HG03558 (cell line): ENCODE measurements around the gene MAZ.

Experiments
- ATAC-seq: cut with Tn5 transposase; IDR thresholded peaks from one replicate; pipeline ENCODE4 v1.9.1; 2021; ENCODE audit warnings: moderate number of reproducible peaks; ENCODE audit not compliant: unreplicated experiment; ENCODE audit errors: extremely low read depth

Gene MAZ

GRCh38 chr16:29807426-29808218 lies 1.3 kb downstream of the MAZ start:
- no peak for ATAC-seq

DNA sequence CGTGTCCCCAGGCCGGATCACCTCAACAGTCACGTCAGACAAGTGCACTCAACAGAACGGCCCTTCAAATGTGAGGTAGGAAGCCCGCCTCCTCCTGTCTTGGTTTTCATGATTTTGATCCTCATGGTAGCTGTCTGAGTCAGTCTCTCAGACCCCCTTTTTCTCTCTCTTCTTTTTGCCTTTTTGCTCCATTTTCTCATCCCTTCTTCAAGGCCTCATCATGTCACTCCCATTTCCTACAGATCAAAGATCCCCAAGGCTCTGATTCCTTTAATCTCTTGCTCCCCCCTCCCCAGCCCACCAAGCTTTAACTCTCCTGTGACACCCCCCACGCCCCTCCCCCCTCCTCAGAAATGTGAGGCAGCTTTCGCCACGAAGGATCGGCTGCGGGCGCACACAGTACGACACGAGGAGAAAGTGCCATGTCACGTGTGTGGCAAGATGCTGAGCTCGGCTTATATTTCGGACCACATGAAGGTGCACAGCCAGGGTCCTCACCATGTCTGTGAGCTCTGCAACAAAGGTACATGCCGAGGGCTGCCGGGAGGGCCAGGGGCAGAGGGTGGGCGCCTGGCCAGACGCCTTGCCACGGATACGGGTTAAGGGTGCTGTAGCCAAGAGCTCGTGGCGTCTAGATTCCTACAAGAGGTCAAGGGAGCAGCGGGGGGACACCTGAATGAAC lies 2.0 kb downstream of the MAZ start:
- no peak for ATAC-seq

DNA sequence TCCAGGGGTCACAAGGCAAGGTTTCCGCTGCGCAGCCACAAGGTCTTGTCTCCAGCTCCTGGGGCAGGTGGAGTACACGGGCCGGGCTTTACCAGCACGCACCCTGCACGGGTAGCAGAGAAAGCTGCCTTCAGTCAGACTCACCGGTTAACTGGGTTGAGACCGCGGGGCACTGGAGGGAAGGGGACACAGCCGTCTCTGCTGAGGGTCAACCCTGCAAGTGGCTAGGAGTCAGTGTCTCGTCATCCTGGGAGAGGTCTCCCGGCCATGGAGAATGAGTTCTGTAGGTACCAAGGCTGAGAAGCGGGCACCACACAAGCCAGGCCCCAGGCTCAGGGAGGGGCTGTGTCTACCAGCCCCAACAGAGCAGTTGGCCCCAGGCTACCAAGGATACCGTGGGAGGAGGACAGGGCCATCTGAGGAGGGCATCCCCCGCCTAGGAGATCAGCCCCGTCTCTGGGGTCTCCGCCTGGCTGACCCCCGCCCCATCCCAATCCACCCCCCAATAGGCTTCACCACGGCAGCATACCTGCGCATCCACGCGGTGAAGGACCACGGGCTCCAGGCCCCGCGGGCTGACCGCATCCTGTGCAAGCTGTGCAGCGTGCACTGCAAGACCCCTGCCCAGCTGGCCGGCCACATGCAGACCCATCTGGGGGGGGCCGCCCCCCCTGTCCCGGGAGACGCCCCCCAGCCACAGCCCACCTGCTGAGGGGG lies 2.9 kb downstream of the MAZ start:
- ATAC-seq, result no peak

DNA sequence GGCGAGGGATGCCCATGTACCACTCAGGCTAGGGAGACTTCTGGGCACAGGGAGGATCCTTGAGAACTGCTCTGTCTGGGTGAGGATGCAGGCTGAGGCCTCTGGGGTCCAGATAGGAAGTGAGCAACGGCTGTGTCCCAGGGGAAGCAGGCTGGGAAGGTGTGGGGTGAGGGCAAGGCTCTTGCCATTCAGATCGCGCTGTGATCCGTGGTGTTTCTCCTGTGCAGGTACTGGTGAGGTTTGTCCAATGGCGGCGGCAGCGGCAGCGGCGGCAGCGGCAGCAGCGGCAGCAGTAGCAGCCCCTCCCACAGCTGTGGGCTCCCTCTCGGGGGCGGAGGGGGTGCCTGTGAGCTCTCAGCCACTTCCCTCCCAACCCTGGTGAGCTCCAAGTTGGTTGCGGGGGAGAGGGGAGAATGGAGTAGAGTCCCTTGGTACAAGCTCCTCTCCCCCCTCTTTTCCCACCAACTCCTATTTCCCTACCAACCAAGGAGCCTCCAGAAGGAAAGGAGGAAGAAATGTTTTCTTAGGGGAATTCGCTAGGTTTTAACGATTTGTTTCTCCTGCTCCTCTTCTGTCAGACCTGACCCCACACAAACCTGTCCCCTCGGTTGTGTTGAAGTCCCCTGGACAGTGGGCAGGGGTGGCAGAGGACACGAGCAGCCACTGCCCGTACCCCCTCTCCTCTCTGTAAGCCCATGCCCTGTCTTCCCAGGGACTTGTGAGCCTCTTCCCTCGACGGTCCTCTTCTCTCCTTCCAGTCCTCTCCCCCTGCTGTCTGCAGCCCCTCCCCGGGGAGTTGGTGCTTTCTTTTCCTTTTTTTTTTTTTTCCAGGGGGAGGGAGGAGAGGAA lies 3.7 kb downstream of the MAZ start:
- ATAC-seq, result no peak

GRCh38 chr16:29810699-29811169 lies 4.4 kb downstream of the MAZ start:
- no peak for ATAC-seq

- ATAC-seq, result no peak
Observed at GRCh38 chr16:29811170-29811895, 5.0 kb downstream of the MAZ start.

DNA sequence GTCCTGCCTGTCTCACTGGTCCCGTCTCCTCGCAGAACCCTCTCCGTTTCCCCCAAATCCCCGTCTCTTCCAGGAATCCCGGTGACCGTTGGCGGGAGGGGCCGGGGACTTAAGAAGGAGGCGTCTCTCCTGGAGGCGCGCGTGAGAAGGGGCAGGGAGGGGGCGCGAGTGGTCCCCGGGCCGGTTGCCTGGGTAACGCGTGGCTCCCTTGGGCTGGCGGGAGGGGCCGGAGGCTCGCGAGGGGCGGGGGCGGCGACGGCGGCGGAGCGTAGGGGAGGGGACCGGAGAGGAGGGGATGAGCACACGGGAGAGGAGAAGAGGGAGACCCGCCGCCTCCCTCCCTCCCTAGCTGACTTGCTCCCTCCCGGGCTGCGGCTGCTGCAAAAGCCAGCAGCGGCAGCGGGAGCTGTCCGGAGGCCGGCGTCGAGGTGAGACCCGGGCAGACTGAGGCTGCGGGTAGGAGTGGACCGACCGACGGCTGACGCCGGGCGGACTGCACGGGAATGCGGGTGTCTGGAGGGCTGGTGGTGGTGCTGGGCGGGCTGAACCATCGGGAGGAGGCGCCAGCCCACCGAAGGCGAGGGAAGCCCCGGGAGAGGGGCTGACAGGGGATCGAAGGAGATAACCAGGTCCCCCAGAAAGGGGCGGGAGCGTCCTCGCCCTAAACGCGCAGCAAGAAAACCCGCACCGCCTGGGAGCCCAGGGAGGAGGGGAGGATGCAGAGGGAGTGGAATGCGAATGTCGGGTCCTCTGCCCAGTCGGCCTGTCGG lies 5.8 kb downstream of the MAZ start, which contains the start of gene PRRT2:
PRRT2 (plus strand) TSS at position 298 of the 770 bp plus-strand sequence. CDS start 862 bp downstream, outside the sequence.
- no peak for ATAC-seq

DNA sequence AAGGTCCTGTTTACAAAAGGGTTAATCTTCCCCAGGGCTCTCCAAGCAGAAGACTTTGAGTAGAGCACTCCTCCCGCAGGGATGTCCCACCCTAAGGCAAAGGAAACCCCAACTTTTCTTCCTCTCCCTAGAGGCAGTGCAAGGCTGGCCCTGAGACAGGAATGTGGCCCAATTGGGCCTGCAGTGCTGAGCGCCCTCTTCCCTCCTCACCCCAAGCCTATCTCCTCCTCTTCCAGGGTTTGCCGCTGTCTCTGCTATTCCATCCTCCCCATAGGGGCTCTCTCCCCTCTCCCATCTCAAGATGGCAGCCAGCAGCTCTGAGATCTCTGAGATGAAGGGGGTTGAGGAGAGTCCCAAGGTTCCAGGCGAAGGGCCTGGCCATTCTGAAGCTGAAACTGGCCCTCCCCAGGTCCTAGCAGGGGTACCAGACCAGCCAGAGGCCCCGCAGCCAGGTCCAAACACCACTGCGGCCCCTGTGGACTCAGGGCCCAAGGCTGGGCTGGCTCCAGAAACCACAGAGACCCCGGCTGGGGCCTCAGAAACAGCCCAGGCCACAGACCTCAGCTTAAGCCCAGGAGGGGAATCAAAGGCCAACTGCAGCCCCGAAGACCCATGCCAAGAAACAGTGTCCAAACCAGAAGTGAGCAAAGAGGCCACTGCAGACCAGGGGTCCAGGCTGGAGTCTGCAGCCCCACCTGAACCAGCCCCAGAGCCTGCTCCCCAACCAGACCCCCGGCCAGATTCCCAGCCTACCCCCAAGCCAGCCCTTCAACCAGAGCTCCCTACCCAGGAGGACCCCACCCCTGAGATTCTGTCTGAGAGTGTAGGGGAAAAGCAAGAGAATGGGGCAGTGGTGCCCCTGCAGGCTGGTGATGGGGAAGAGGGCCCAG lies 6.7 kb downstream of the MAZ start:
- ATAC-seq, result no peak

DNA sequence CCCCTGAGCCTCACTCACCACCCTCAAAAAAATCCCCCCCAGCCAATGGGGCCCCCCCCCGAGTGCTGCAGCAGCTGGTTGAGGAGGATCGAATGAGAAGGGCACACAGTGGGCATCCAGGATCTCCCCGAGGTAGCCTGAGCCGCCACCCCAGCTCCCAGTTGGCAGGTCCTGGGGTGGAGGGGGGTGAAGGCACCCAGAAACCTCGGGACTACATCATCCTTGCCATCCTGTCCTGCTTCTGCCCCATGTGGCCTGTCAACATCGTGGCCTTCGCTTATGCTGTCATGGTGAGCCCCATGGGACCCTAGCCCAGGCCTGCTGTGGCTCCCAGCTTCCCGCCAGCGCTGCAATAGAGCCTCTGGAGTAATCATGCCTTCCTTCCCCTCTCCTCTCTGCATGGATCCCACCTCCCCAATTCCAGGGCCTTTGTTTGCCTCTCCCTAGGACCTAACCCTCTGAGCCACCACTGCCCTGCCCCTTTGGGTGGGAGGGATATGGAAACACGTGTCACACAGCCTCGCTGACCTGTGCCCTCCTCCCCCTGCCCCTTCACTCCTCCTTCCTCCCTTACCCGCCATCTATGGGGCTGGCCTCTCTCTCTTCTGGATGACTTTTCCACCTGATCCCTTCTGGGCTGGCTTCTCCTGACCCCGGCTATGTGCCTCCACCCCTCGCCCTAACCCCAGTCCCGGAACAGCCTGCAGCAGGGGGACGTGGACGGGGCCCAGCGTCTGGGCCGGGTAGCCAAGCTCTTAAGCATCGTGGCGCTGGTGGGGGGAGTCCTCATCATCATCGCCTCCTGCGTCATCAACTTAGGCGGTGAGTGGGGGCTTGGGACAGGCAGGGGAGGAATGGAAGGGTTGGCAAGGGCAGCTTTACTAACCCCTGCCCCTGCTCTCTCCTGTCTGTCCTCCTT lies 7.6 kb downstream of the MAZ start:
- no peak for ATAC-seq

GRCh38 chr16:29814592-29814991 lies 8.3 kb downstream of the MAZ start:
- ATAC-seq, result no peak

DNA sequence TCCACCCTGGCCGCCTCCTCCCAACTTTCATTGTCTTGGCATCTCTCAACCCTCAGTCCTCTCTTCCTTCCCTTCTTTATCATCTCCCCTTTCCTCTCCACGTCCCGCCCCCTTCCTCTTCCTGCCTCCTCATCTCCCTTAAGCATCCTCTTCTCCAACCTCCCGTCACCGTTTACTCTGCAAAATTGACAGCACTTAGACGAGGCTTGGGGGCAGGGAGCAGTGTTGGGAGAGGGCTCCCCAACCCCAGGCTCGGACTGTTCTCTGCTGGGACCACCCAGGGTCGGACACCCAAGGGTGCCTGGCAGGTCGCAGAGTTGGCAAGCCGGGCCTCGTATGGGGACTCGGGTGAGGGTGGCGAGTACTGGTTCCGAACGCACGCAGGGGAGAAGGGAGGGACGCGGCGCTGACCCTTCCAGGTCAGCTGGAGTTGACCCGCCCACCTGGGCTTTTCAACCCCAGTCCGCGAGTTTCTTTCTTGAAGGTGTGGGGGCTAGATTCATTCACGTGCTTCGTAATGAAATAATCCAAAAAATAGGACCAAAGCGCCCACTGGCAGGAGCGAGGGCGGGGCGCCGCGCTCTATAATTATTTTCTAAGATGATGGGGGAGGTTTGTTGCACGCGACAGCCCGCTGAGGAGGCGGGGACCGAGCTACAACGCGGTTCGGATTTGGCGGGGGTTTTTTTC lies 8.8 kb downstream of the MAZ start:
- no peak for ATAC-seq

GRCh38 chr16:29815793-29816693 lies 9.7 kb downstream of the MAZ start, which contains the start of gene PAGR1:
PAGR1 (plus strand) TSS chr16:29816152; CDS start chr16:29816526, 374 bp downstream.
- peak; percentile 40 for ATAC-seq

DNA sequence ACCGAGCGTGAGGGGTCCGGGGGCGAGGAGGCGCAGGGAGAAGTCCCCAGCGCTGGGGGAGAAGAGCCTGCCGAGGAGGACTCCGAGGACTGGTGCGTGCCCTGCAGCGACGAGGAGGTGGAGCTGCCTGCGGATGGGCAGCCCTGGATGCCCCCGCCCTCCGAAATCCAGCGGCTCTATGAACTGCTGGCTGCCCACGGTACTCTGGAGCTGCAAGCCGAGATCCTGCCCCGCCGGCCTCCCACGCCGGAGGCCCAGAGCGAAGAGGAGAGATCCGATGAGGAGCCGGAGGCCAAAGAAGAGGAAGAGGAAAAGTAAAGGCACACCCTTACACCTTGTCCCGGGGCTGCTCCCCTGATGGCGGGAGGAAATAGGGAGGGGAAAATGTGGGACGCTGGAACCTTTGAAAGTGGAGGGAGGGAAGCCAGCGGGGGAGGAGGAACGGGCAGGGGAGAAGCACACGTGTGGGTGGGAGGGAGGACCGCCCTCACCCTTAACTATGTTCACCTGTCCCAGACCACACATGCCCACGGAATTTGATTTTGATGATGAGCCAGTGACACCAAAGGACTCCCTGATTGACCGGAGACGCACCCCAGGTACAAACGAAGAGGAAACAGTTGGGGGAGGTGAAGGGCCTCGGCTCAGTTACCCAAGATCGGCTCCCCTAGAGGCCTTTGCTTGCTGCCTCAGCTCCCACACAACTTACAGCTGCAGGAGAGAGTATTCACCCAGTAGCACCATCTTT lies 10.5 kb downstream of the MAZ start:
- no peak for ATAC-seq

DNA sequence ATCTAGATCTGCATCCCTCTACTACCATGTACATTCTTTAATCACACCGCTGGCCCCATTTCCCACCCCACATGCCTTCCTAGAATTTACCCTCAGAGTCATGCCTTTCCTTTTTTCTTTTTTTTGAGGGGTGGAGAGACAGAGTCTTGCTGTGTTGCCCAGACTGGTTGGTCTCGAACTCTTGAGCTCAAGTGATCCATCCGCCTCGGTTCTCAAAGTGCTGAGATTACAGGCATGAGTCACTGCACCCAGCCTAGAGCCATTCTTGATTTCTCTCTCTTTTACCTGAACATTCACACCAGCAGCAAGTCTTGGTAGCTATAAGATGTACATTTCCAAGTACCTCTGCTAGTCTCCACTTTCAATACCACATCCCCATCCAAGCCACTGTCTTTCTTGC lies 11.8 kb downstream of the MAZ start:
- ATAC-seq, result no peak
